A673 (cell line): ENCODE measurements around the gene SACM1L.

ENCODE experiments used
- CTCF ChIP-seq: fragments of 300-800, 200-600 bp; sonication (generic); conservative IDR thresholded peaks from 2 replicates; pipeline ENCODE4 v1.5.1; 2017; ENCODE audit warnings: low read depth, mild to moderate bottlenecking, antibody characterized with exemption, low read length, moderate library complexity, mixed read lengths
- EZH2 ChIP-seq: fragments of 200-600 bp; sonication (generic); IDR thresholded peaks from 2 replicates; pipeline ENCODE4 v1.6.1; 2017; ENCODE audit warnings: borderline replicate concordance, low read depth, mild to moderate bottlenecking, mixed read lengths, antibody characterized with exemption, low read length; ENCODE audit not compliant: poor library complexity, severe bottlenecking

- TF ChIP-seq CTCF (no peak), EZH2 (no peak)
Observed at GRCh38 chr3:45778761-45779201, 89.6 kb downstream of the SACM1L start.
